22Rv1 (cell line): ENCODE results near the gene NECAB2.

Experiments
- ZFX ChIP-seq: fragments of 450-650 bp; IDR thresholded peaks from 2 replicates; pipeline ENCODE4 v1.6.1; 2017; ENCODE audit warnings: antibody characterized with exemption, borderline replicate concordance
- TF ChIP-seq, protein P1 (sequence below): fragments of 450-650 bp; IDR thresholded peaks from 2 replicates; pipeline ENCODE4 v1.5.1; 2017; ENCODE audit warnings: mild to moderate bottlenecking

DNA sequence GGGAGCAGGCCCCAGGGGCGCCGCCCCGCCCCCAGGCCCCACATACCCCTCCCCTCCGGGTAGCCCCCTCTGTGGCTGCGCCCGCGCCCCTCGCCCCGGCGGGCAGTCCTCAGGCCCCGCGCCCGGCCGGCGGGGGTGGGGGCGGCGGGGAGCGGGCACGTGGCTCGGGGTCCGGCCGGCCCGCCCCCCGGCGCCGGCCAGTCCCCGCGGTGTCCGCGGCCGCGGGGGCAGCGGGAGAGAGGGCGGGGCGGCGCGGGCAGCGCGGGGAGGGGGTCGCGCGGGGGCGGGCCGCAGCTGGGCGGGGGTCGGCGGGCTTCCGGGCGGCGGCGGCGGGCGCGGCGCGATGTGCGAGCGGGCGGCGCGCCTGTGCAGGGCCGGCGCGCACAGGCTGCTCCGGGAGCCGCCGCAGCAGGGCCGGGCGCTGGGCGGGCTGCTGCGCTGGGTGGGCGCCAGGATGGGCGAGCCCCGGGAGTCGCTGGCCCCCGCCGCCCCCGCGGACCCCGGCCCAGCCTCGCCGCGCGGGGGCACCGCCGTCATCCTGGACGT is 335 bp downstream of the NECAB2 start:
- TF ChIP-seq, protein P1, sequence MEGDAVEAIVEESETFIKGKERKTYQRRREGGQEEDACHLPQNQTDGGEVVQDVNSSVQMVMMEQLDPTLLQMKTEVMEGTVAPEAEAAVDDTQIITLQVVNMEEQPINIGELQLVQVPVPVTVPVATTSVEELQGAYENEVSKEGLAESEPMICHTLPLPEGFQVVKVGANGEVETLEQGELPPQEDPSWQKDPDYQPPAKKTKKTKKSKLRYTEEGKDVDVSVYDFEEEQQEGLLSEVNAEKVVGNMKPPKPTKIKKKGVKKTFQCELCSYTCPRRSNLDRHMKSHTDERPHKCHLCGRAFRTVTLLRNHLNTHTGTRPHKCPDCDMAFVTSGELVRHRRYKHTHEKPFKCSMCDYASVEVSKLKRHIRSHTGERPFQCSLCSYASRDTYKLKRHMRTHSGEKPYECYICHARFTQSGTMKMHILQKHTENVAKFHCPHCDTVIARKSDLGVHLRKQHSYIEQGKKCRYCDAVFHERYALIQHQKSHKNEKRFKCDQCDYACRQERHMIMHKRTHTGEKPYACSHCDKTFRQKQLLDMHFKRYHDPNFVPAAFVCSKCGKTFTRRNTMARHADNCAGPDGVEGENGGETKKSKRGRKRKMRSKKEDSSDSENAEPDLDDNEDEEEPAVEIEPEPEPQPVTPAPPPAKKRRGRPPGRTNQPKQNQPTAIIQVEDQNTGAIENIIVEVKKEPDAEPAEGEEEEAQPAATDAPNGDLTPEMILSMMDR: peak; percentile 59
- TF ChIP-seq ZFX: no peak
